Superior temporal gyrus (tissue), 1 donor: ENCODE measurements around the gene LGR4.

Experiments
- DNase-seq: peaks from one replicate; pipeline ENCODE4 v3.0.0-alpha.2; 2016; ENCODE audit errors: extremely low spot score

The LGR4 gene

GRCh38 chr11:27429761-27430393 is 42.7 kb downstream of the LGR4 start:
- DNase-seq: no peak

GRCh38 chr11:27427183-27427980 is 45.2 kb downstream of the LGR4 start:
- no peak for DNase-seq

- DNase-seq: no peak
Observed at GRCh38 chr11:27425814-27426213, 46.8 kb downstream of the LGR4 start.

- DNase-seq: no peak
Observed at GRCh38 chr11:27423125-27423524, 49.5 kb downstream of the LGR4 start.

- DNase-seq: no peak
Observed at GRCh38 chr11:27421819-27422494, 50.6 kb downstream of the LGR4 start.

- no peak for DNase-seq
Observed at GRCh38 chr11:27420722-27421572, 51.6 kb downstream of the LGR4 start.

- no peak for DNase-seq
Observed at GRCh38 chr11:27420217-27420616, 52.4 kb downstream of the LGR4 start.

GRCh38 chr11:27418356-27418755 is 54.2 kb downstream of the LGR4 start:
- DNase-seq: no peak

- no peak for DNase-seq
Observed at GRCh38 chr11:27416568-27417176, 55.9 kb downstream of the LGR4 start.

GRCh38 chr11:27414644-27415043 is 57.9 kb downstream of the LGR4 start:
- no peak for DNase-seq

- no peak for DNase-seq
Observed at GRCh38 chr11:27413218-27413617, 59.4 kb downstream of the LGR4 start.

- no peak for DNase-seq
Observed at GRCh38 chr11:27412192-27412691, 60.3 kb downstream of the LGR4 start.

GRCh38 chr11:27411328-27411727 is 61.3 kb downstream of the LGR4 start:
- no peak for DNase-seq

GRCh38 chr11:27410272-27410671 is 62.3 kb downstream of the LGR4 start:
- DNase-seq: no peak

GRCh38 chr11:27409742-27410141 is 62.8 kb downstream of the LGR4 start:
- DNase-seq: no peak

- DNase-seq: no peak
Observed at GRCh38 chr11:27409049-27409448, 63.5 kb downstream of the LGR4 start.

- DNase-seq: no peak
Observed at GRCh38 chr11:27408246-27408800, 64.3 kb downstream of the LGR4 start.

GRCh38 chr11:27406498-27407354 is 65.9 kb downstream of the LGR4 start:
- no peak for DNase-seq

- no peak for DNase-seq
Observed at GRCh38 chr11:27405134-27405533, 67.5 kb downstream of the LGR4 start.

GRCh38 chr11:27404427-27404826 is 68.2 kb downstream of the LGR4 start:
- DNase-seq: no peak
